Tibial artery (tissue), 4 donors: ENCODE results near the gene IL6.

Experiments used
- DNase-seq, 2 donors: peaks; one replicate each; pipeline ENCODE4 v3.0.0-alpha.2; 2019
- H3K27ac ChIP-seq, 2 donors: fragments of 200-600 bp; sonication (generic) in 1 of 2; 1 replicate in 1 of 2; 2 replicates in 1 of 2; pipeline ENCODE4 v1.5.1; 2018 to 2019; ENCODE audit warnings: mild to moderate bottlenecking in 1 of 2
- H3K27me3 ChIP-seq, 2 donors: fragments of 200-600 bp; sonication (generic) in 1 of 2; one replicate each; pipeline versions ENCODE4 v1.5.1 to v1.6.0; 2016 to 2019
- H3K36me3 ChIP-seq, 3 donors: fragments of 200-600 bp; sonication (generic) in 2 of 3; one replicate each; pipeline ENCODE4 v1.5.1; 2016 to 2019; ENCODE audit warnings: mild to moderate bottlenecking in 2 of 3
- H3K4me1 ChIP-seq, 4 donors: fragments of 200-600 bp; sonication (generic) in 2 of 4; 1 replicate in 3 of 4; 2 replicates in 1 of 4; pipeline ENCODE4 v1.5.1; 2016 to 2019
- H3K4me3 ChIP-seq, 2 donors: fragments of 200-600 bp; sonication (generic) in 1 of 2; 1 replicate in 1 of 2; 2 replicates in 1 of 2; pipeline ENCODE4 v1.5.1; 2018 to 2019; ENCODE audit warnings: mild to moderate bottlenecking in 2 of 2
- H3K9me3 ChIP-seq, 3 donors: fragments of 200-600 bp; sonication (generic) in 1 of 3; one replicate each; pipeline ENCODE4 v1.5.1; 2016 to 2019
- intact Hi-C: fragments of 100-400 bp; cut with DNase I; formaldehyde crosslinking; loops from one replicate; pipeline ENCODE4 v1.15.0; 2023; ENCODE audit warnings: low total_unique reads
- TF ChIP-seq, protein P1 (sequence below), 2 experiments: fragments of 200-600 bp in 1 of 2; fragments of 450-650 bp in 1 of 2; IDR thresholded peaks; one replicate each; pipeline ENCODE4 v1.5.1; 2017 to 2019; ENCODE audit warnings: antibody characterized with exemption in 2 of 2, mild to moderate bottlenecking in 1 of 2, moderate library complexity in 1 of 2

IL6 gene

GRCh38 chr7:22718911-22719420 is 8.0 kb upstream of the IL6 start:
- intact Hi-C loops: no loop called here

GRCh38 chr7:22720791-22721786 is 5.9 kb upstream of the IL6 start:
- Histone ChIP-seq H3K27ac (no peak overlapping the region), H3K4me1 (peaks cover 8 to 52% (median 39%) of the 10 kb centered on the region in 4 donors), H3K4me3 (no peak overlapping the region), H3K27me3 (no peaks in the 10 kb centered on the region), H3K9me3 (no peaks in the 10 kb centered on the region), H3K36me3 (no peaks in the 10 kb centered on the region)
- TF ChIP-seq, protein P1, sequence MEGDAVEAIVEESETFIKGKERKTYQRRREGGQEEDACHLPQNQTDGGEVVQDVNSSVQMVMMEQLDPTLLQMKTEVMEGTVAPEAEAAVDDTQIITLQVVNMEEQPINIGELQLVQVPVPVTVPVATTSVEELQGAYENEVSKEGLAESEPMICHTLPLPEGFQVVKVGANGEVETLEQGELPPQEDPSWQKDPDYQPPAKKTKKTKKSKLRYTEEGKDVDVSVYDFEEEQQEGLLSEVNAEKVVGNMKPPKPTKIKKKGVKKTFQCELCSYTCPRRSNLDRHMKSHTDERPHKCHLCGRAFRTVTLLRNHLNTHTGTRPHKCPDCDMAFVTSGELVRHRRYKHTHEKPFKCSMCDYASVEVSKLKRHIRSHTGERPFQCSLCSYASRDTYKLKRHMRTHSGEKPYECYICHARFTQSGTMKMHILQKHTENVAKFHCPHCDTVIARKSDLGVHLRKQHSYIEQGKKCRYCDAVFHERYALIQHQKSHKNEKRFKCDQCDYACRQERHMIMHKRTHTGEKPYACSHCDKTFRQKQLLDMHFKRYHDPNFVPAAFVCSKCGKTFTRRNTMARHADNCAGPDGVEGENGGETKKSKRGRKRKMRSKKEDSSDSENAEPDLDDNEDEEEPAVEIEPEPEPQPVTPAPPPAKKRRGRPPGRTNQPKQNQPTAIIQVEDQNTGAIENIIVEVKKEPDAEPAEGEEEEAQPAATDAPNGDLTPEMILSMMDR (IDR thresholded peaks at IDR 0.05): no peak
- peak in 1 of 2 donors; percentile 28 for DNase-seq
- intact Hi-C loops: loop anchor here (10.0 kb wide), 1 partner anchor 496 kb away; no protein-coding TSS in a partner anchor

More at GRCh38 chr7:22718911-22719420, 8.0 kb upstream of the IL6 start:
- Histone ChIP-seq H3K9me3 (no peaks in the 10 kb centered on the region), H3K4me3 (no peak overlapping the region), H3K4me1 (peaks cover 8 to 45% (median 35%) of the 10 kb centered on the region in 4 donors), H3K36me3 (no peaks in the 10 kb centered on the region), H3K27me3 (no peaks in the 10 kb centered on the region), H3K27ac (peak overlapping the region; percentile 36 to 54)
- DNase-seq: no peak
- TF ChIP-seq, protein P1 (IDR thresholded peaks at IDR 0.05): no peak

DNA sequence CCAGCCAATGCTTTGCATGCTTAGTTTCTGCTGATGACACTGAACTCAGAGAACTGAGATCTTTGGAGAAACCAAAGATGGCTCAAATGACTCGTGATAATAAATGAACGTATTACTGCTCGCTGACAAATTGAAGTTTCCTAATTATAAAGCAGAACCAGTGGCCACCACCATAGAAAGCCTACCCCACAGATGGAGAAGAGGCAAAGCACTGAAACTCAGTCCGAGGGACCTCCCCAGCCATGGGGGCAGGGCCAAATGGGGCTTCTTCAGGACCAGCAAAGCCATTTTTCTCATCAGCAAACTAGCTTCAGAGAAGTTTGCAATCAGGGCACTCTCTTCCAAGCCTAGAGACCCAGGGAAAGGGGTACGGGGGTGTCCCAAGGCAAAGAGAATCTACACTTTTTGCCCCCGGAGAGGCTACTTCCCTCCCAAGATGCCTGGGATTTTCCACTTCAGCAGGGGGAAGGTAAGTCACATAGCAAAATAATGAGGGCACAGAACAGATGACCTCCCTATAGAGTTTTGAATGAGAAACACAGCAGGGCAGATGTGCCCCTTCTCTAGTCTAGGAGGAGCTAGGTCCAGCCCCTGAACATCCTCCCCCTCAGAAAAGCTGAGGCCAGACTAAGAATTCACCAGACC is 4.3 kb upstream of the IL6 start:
- Histone ChIP-seq H3K27ac (peak overlapping the region; percentile 34 to 51), H3K9me3 (no peaks in the 10 kb centered on the region), H3K36me3 (no peaks in the 10 kb centered on the region), H3K4me3 (no peak overlapping the region), H3K27me3 (no peaks in the 10 kb centered on the region), H3K4me1 (peaks cover 5 to 58% (median 46%) of the 10 kb centered on the region in 4 donors)
- intact Hi-C loops: loop anchor here (10.0 kb wide), 1 partner anchor 498 kb away; no protein-coding TSS in a partner anchor
- TF ChIP-seq, protein P1 (IDR thresholded peaks at IDR 0.05): no peak
- DNase-seq: no peak

DNA sequence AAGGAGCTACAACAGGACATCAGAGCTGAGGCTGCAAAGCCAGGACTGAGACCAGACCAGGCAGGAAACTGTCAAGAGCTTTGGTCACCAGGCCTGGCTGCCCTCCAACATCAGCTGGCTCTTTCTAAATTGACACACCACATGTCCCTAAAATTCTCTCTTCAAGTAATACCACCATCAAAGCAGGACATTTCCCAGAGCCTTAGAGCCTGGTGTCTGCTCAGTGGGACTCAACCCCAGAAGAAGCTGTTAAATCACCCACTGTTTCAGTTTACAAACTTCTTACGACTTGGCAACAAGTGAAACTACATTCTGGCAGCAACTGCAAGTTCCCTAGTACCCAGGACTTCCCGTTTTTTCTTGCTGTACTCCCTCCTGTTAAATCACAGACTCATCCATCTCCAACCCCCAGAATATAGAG is 3.8 kb upstream of the IL6 start:
- Histone ChIP-seq H3K27me3 (no peaks in the 10 kb centered on the region), H3K36me3 (no peaks in the 10 kb centered on the region), H3K27ac (peak overlapping the region; percentile 34 to 51), H3K9me3 (no peaks in the 10 kb centered on the region), H3K4me3 (peak overlapping the region in 1 of 2 donors; percentile 18), H3K4me1 (peaks cover 3 to 55% (median 44%) of the 10 kb centered on the region in 4 donors)
- peak; percentile 74 to 91 for DNase-seq
- TF ChIP-seq, protein P1 (IDR thresholded peaks at IDR 0.05): no peak
- intact Hi-C loops: loop anchor here (10.0 kb wide), 1 partner anchor 498 kb away; no protein-coding TSS in a partner anchor

GRCh38 chr7:22723637-22724036 is 3.4 kb upstream of the IL6 start:
- intact Hi-C loops: loop anchor here (10.0 kb wide), 1 partner anchor 499 kb away; no protein-coding TSS in a partner anchor
- peak in 1 of 2 donors; percentile 33 for DNase-seq

More at GRCh38 chr7:22723637-22724036, 3.4 kb upstream of the IL6 start:
- Histone ChIP-seq H3K36me3 (no peaks in the 10 kb centered on the region), H3K9me3 (no peaks in the 10 kb centered on the region), H3K4me3 (no peak overlapping the region), H3K4me1 (peaks cover 3 to 51% (median 42%) of the 10 kb centered on the region in 4 donors), H3K27ac (peak overlapping the region; percentile 34 to 51), H3K27me3 (no peaks in the 10 kb centered on the region)
- TF ChIP-seq, protein P1 (IDR thresholded peaks at IDR 0.05): no peak
